GM12878 (cell line): ENCODE results near the gene FBLIM1. TPM values are rescaled to one million over a fixed set of nuclear protein-coding genes. Genes with fewer than 3 reads are reported as not detected.

Experiments
- ATAC-seq: fragments of 200-7000 bp; cut with Tn5 transposase; 3 replicates; pipeline ENCODE4 v1.9.1; 2020; ENCODE audit warnings: mild to moderate bottlenecking, moderate library complexity
- BruUV-seq: library from RNA; stranded (reverse); fragments of 400-500 nt; replicated peaks from 2 replicates; lab custom pipeline; 2021; lab: Mats Ljungman, UMichigan
- CTCF ChIA-PET: fragments of 300-600 bp; sonication (Branson Sonifier 250); formaldehyde crosslinking; extraction: SDS; loops from one replicate; lab custom pipeline; 2021; ENCODE audit warnings: inconsistent platforms; lab: Yijun Ruan, JAX
- POLR2A ChIA-PET: fragments of 350-600 bp; formaldehyde crosslinking; extraction: SDS; loops from one replicate; lab custom pipeline; 2021; ENCODE audit warnings: inconsistent platforms; lab: Charles Lee
- RAD21 ChIA-PET: fragments of 300-600 bp; sonication (Branson Sonifier 250); formaldehyde crosslinking; loops from one replicate; lab custom pipeline; 2023; ENCODE audit warnings: antibody characterized with exemption; ENCODE audit not compliant: unreplicated experiment; lab: Charles Lee
- SMC1A ChIA-PET: fragments of 300-600 bp; sonication (Branson Sonifier 250); formaldehyde crosslinking; loops from one replicate; lab custom pipeline; 2023; ENCODE audit not compliant: unreplicated experiment, uncharacterized antibody; lab: Charles Lee
- DNase-seq: peaks from one replicate; pipeline ENCODE4 v3.0.0-alpha.2; 2011; ENCODE audit warnings: low read depth, low spot score
- FAIRE-seq: peaks from 3 replicates; lab custom pipeline; 2011; peaks lifted over from hg19 to GRCh38; lab: Jason Lieb, UNC
- H2AFZ ChIP-seq: 2 replicates; pipeline ENCODE4 v1.6.0; 2011; ENCODE audit warnings: low read depth, low read length, control low read depth; ENCODE audit not compliant: control insufficient read depth
- H3K27ac ChIP-seq: 2 replicates; pipeline ENCODE4 v1.5.1; 2011; ENCODE audit warnings: control low read depth; ENCODE audit not compliant: control insufficient read depth, insufficient read depth
- H3K27me3 ChIP-seq, 2 experiments: replicated peaks in 1 of 2; 2 replicates each; pipeline versions ENCODE4 v1.6.0 to v1.6.1; 2011; ENCODE audit warnings: low read length in 1 of 2; ENCODE audit not compliant: control insufficient read depth in 2 of 2, insufficient read depth in 2 of 2
- H3K36me3 ChIP-seq, 2 experiments: 2 replicates each; pipeline ENCODE4 v1.5.1; 2011; ENCODE audit warnings: low read length in 1 of 2; ENCODE audit not compliant: control insufficient read depth in 2 of 2, insufficient read depth in 2 of 2
- H3K4me1 ChIP-seq: 2 replicates; pipeline ENCODE4 v1.6.1; 2011; ENCODE audit warnings: mild to moderate bottlenecking, low read length, moderate library complexity, mixed read lengths; ENCODE audit not compliant: control insufficient read depth, insufficient read depth
- H3K4me2 ChIP-seq: 2 replicates; pipeline ENCODE4 v1.6.0; 2011; ENCODE audit warnings: control low read depth; ENCODE audit not compliant: control insufficient read depth, insufficient read depth
- H3K4me3 ChIP-seq: fragments of 200-600 bp; sonication (generic); 2 replicates; pipeline ENCODE4 v1.5.1; 2016
- H3K79me2 ChIP-seq: 2 replicates; pipeline ENCODE4 v1.6.0; 2011; ENCODE audit warnings: low read length; ENCODE audit not compliant: control insufficient read depth, insufficient read depth
- H3K9ac ChIP-seq: 2 replicates; pipeline ENCODE4 v1.8.0; 2011; ENCODE audit warnings: low read length, control low read depth, mixed read lengths; ENCODE audit not compliant: control insufficient read depth, insufficient read depth
- H3K9me3 ChIP-seq: replicated peaks from 3 replicates; pipeline ENCODE4 v1.5.1; 2011; ENCODE audit warnings: mild to moderate bottlenecking, low read length; ENCODE audit not compliant: control insufficient read depth, insufficient read depth
- H4K20me1 ChIP-seq: 2 replicates; pipeline ENCODE4 v1.6.0; 2011; ENCODE audit not compliant: control insufficient read depth, insufficient read depth
- BHLHE40 ChIP-seq, 2 experiments: fragments of 450-650 bp in 1 of 2; IDR thresholded peaks; 2 replicates each; pipeline ENCODE4 v1.6.1; 2011 to 2017; ENCODE audit warnings: low read depth in 2 of 2, borderline replicate concordance in 1 of 2, improper control_type of control experiment in 1 of 2, low read length in 1 of 2, mild to moderate bottlenecking in 1 of 2
- CBX5 ChIP-seq: sonication (generic); IDR thresholded peaks from 2 replicates; pipeline ENCODE4 v1.6.1; 2016; ENCODE audit warnings: low read depth, moderate library complexity, mild to moderate bottlenecking, inconsistent platforms
- CEBPB ChIP-seq, 2 experiments: fragments of 150-350 bp in 1 of 2; IDR thresholded peaks; 2 replicates each; pipeline ENCODE4 v1.6.1; 2012 to 2014; ENCODE audit warnings: low read depth in 2 of 2, low read length in 2 of 2, borderline replicate concordance in 1 of 2, inconsistent platforms in 1 of 2
- EP300 ChIP-seq, 2 experiments: fragments of 150-350 bp in 1 of 2; IDR thresholded peaks; 2 replicates each; pipeline ENCODE4 v1.6.1; 2011 to 2012; ENCODE audit warnings: low read depth in 2 of 2, low read length in 2 of 2, borderline replicate concordance in 1 of 2, improper control_type of control experiment in 1 of 2, inconsistent platforms in 1 of 2; ENCODE audit not compliant: control insufficient read depth in 1 of 2
- GABPA ChIP-seq: IDR thresholded peaks from 2 replicates; pipeline ENCODE4 v1.6.1; 2014; ENCODE audit warnings: antibody characterized with exemption, low read depth, mild to moderate bottlenecking, inconsistent platforms
- HCFC1 ChIP-seq: fragments of 150-350 bp; IDR thresholded peaks from 2 replicates; pipeline ENCODE4 v1.6.1; 2014; ENCODE audit warnings: low read length
- MAX ChIP-seq: IDR thresholded peaks from 2 replicates; pipeline ENCODE4 v1.6.1; 2012; ENCODE audit warnings: low read depth, low read length, improper control_type of control experiment
- MXI1 ChIP-seq: fragments of 150-350 bp; IDR thresholded peaks from 2 replicates; pipeline ENCODE4 v1.6.1; 2011; ENCODE audit warnings: low read depth, mild to moderate bottlenecking, inconsistent platforms, low read length, improper control_type of control experiment
- NR2F1 ChIP-seq: fragments of 450-650 bp; conservative IDR thresholded peaks from 2 replicates; pipeline ENCODE4 v1.6.1; 2017; ENCODE audit warnings: mild to moderate bottlenecking
- POLR2AphosphoS2 ChIP-seq: IDR thresholded peaks from 2 replicates; pipeline ENCODE4 v1.6.1; 2011; ENCODE audit warnings: low read depth, mild to moderate bottlenecking, low read length, improper control_type of control experiment, moderate library complexity
- REST ChIP-seq: IDR thresholded peaks from 2 replicates; pipeline ENCODE4 v1.6.1; 2012; ENCODE audit warnings: mild to moderate bottlenecking, low read depth, low read length
- SP1 ChIP-seq: IDR thresholded peaks from one replicate; pipeline ENCODE4 v1.6.1; 2011; ENCODE audit warnings: low read depth, low read length
- ZBTB33 ChIP-seq: fragments of 450-650 bp; IDR thresholded peaks from 2 replicates; pipeline ENCODE4 v1.6.1; 2017; ENCODE audit warnings: mild to moderate bottlenecking
- ZBTB4 ChIP-seq: fragments of 450-650 bp; formaldehyde crosslinking; IDR thresholded peaks from 2 replicates; pipeline ENCODE4 v1.4.0; 2022; ENCODE audit warnings: mild to moderate bottlenecking, moderate library complexity
- WGBS: methylation state at CpG from one replicate; pipeline ENCODE4 v1.1.6; 2016; ENCODE audit warnings: low lambda C conversion rate; ENCODE audit not compliant: insufficient replicate concordance, insufficient coverage; ENCODE audit errors: missing lambda C conversion rate; 5-methylcytosine and 5-hydroxymethylcytosine counted together
- in situ Hi-C: fragments of 300-500 bp; cut with MboI; formaldehyde crosslinking; loops from 9 replicates; pipeline ENCODE4 v1.14.3; 2018; ENCODE audit warnings: mixed read lengths
- intact Hi-C: fragments of 100-400 bp; cut with micrococcal nuclease; formaldehyde crosslinking; loops from one replicate; pipeline ENCODE4 v1.14.2; 2022; ENCODE audit not compliant: unreplicated experiment
- polyA plus RNA-seq, 11 experiments: library from polyadenylated mRNA; depleted of rRNA in 4 of 11; unstranded in 6 of 11; stranded (reverse) in 5 of 11; fragments of >200 nt; fragmentation: Nextera tagmentation in 4 of 11; fragmentation: Illumina TruSeq in 1 of 11; extraction: Ambion mirVana in 4 of 11; extraction: Trizol in 1 of 11; gene quantifications; 1 replicate in 1 of 11; 2 replicates in 10 of 11; pipeline versions ENCODE4 v1.2.1 to v1.2.3, GENCODE V29; 2011 to 2016; ENCODE audit warnings: inconsistent platforms in 2 of 11, missing spikeins in 2 of 11, low read depth in 1 of 11
- total RNA-seq, 4 experiments: library from RNA; depleted of rRNA in 3 of 4; stranded (reverse); fragments of >200 nt in 3 of 4; fragmentation: Illumina TruSeq in 1 of 4; extraction: Trizol in 1 of 4; gene quantifications; 2 replicates each; pipeline versions ENCODE4 v1.2.1 to v1.2.3, GENCODE V29; 2013 to 2021

Gene FBLIM1
- total and polyA plus RNA-seq, 10 of the 15 experiments (the other 5 are each of a cell fraction or from before 2014, with no cell fraction given) = 0.03 to 0.13 TPM; not detected in 8

- Histone ChIP-seq H3K4me3 (no peak overlapping the region), H3K27me3 (peaks cover 8 to 19% of the 10 kb centered on the region in 2 experiments; a peak in 3 of 4 replicates), H2AFZ (no peak overlapping the region), H3K4me1 (no peaks in the 10 kb centered on the region), H3K27ac (no peak overlapping the region), H3K9me3 (no peaks in the 10 kb centered on the region), H4K20me1 (no peaks in the 10 kb centered on the region), H3K9ac (no peak overlapping the region), H3K4me2 (no peak overlapping the region), H3K36me3 (no peaks in the 10 kb centered on the region), H3K79me2 (no peaks in the 10 kb centered on the region)
- ATAC-seq (no peak), DNase-seq (no peak), FAIRE-seq (no peak)
- 71% methylated on average over 10 of the region's 12 CpGs for WGBS
- CTCF ChIA-PET = no interaction called here
- SMC1A ChIA-PET = no interaction called here
- RAD21 ChIA-PET = interaction anchor here (0.7 kb wide), 1 partner anchor 330 kb away, joined by 6 read pairs; no protein-coding TSS in a partner anchor
- intact Hi-C loops (no loop called here), in situ Hi-C loops (no loop called here)
- POLR2A ChIA-PET = interaction anchor here (0.6 kb wide), 1 partner anchor 37 kb away, joined by 4 read pairs; no protein-coding TSS in a partner anchor
- BruUV-seq = no TSS peak
- TF ChIP-seq SP1 = no peak
- no peak for TF ChIP-seq BHLHE40 (IDR thresholded peaks at IDR 0.05; ENCODE audit: borderline replicate concordance in 1 of 2, low read depth in 2 of 2, low read length in 1 of 2)
- TF ChIP-seq CBX5 = no peak
- TF ChIP-seq GABPA = no peak
- no peak for TF ChIP-seq ZBTB4 (CRISPR knock-in tag)
- no peak for TF ChIP-seq EP300 (IDR thresholded peaks at IDR 0.05; ENCODE audit: borderline replicate concordance in 1 of 2, control insufficient read depth in 1 of 2, low read depth in 2 of 2, low read length in 2 of 2)
- TF ChIP-seq MXI1 = no peak
- no peak for TF ChIP-seq ZBTB33
- no peak for TF ChIP-seq REST
- TF ChIP-seq POLR2AphosphoS2 = no peak
- no peak for TF ChIP-seq NR2F1
- no peak for TF ChIP-seq CEBPB (IDR thresholded peaks at IDR 0.05; ENCODE audit: borderline replicate concordance in 1 of 2, low read depth in 2 of 2, low read length in 2 of 2)
- TF ChIP-seq HCFC1 = no peak
- no peak for TF ChIP-seq MAX
Observed at GRCh38 chr1:15760520-15761211, 2.1 kb downstream of the FBLIM1 start.
